Peyer's patch (tissue), 4 donors: ENCODE data around the gene DARS1.

Source experiments
- CTCF ChIP-seq, 6 experiments: fragments of 450-650 bp in 4 of 6; fragments of 200-600 bp in 2 of 6; sonication (generic) in 1 of 6; IDR thresholded peaks; one replicate each; pipeline ENCODE4 v1.5.1; 2017 to 2019; ENCODE audit warnings: antibody characterized with exemption in 6 of 6, mild to moderate bottlenecking in 3 of 6, moderate library complexity in 1 of 6
- POLR2A ChIP-seq, 2 donors: fragments of 450-650 bp; IDR thresholded peaks; one replicate each; pipeline ENCODE4 v1.5.1; 2017; ENCODE audit warnings: antibody characterized with exemption in 2 of 2, mild to moderate bottlenecking in 2 of 2, moderate library complexity in 2 of 2

- no peak for TF ChIP-seq CTCF (IDR thresholded peaks at IDR 0.05)
- TF ChIP-seq POLR2A (IDR thresholded peaks at IDR 0.05) = no peak
These were observed 27.8 kb upstream of the DARS1 start for GRCh38 chr2:136013136-136013685.
